ENCODE results near the gene SERGEF. TPM values are rescaled to one million over a fixed set of nuclear protein-coding genes. Genes with fewer than 3 reads are reported as not detected.
A peak's percentile ranks its signal among the peaks of the same experiment; 100 is the strongest.

The SERGEF gene
- total and polyA plus RNA-seq, 8 donors = 9.3 to 158 (median 73.5) TPM; not detected in 1

DNA sequence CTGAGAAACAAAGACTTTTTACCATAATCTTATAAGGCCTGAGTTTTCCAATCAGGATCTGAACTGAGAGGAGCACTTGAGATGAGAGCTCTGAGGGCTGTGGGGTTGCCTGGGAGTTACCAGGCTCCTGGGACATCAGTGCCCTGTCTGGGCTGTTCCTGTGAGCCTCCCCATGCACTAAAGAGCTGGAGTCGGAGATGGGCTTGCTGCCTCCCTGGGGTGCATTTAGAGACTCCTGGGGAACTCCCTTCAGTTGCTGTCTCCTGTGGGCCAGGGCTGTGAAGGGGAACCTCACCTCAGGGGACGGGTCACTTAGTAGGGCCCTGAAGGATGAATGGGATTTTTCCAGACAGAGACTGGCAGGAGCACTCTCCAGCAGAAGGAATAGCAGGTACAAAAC lies 244.9 kb downstream of the SERGEF start:
- DNase-seq = no peak

DNA sequence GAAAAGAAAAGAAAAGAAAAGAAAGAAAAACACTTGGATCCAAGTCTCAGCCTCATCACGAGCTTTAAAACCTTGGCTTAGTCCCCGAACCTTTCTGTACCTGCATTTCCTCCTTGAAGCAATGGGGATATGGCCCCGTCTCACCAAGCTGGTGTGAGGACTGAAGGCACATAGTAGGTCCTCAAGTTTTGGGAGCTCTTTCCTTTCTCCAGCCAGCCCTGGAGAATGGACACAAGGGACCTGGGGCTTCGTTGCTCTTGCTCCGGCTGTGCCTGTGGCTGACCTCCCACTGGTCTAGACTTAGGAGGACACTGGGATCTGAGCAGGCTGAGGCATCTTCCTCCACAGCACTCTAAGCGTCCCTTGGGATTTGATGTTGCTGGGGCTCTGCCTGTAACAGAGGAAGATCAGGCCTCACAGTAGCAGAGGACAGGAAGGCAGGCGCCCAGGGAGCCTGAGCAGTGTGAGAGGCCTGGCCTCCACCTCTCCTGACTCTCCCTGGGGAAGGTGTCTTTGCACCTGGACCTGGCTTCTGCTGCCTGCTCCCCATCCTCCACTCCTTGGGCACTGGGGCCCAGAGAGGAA lies 245.5 kb downstream of the SERGEF start:
- H3K4me3 ChIP-seq = no peak overlapping the region
- intact Hi-C loops (cut with DNase I; ENCODE audit: low total_unique reads) = no loop called here
- no peaks in the 10 kb centered on the region for H3K9me3 ChIP-seq
- no peak overlapping the region for H3K27ac ChIP-seq
- no peak for DNase-seq
- peaks cover 0 to 5% (median 0%) of the 10 kb centered on the region in 4 donors for H3K4me1 ChIP-seq
- peaks cover 0 to 7% (median 0%) of the 10 kb centered on the region in 3 donors for H3K27me3 ChIP-seq
- WGBS, 5 donors = 82 to 90% (median 89%) methylated on average over 5 to 7 of the region's 7 CpGs
- H3K36me3 ChIP-seq = no peaks in the 10 kb centered on the region
- no peak for TF ChIP-seq EP300 (IDR thresholded peaks at IDR 0.05)
- TF ChIP-seq POLR2A (IDR thresholded peaks at IDR 0.05) = no peak
- TF ChIP-seq POLR2AphosphoS5 (IDR thresholded peaks at IDR 0.05) = no peak

More for the DNA sequence above, 244.9 kb downstream of the SERGEF start:
- TF ChIP-seq POLR2AphosphoS5 (IDR thresholded peaks at IDR 0.05) = no peak
- no peak for TF ChIP-seq EP300 (IDR thresholded peaks at IDR 0.05)
- no peak for TF ChIP-seq POLR2A (IDR thresholded peaks at IDR 0.05)
- TF ChIP-seq CTCF (IDR thresholded peaks at IDR 0.05) = no peak
- intact Hi-C loops (cut with DNase I; ENCODE audit: low total_unique reads) = no loop called here
- peaks cover 0 to 5% (median 0%) of the 10 kb centered on the region in 4 donors for H3K4me1 ChIP-seq
- no peak overlapping the region for H3K4me3 ChIP-seq
- 86 to 95% (median 87%) methylated on average over 2 of the region's 2 CpGs for WGBS, 5 donors
- H3K27ac ChIP-seq = no peak overlapping the region
- peaks cover 0 to 7% (median 0%) of the 10 kb centered on the region in 3 donors for H3K27me3 ChIP-seq
- no peaks in the 10 kb centered on the region for H3K36me3 ChIP-seq
- no peaks in the 10 kb centered on the region for H3K9me3 ChIP-seq

- H3K4me3 ChIP-seq = no peak overlapping the region
- TF ChIP-seq POLR2A (IDR thresholded peaks at IDR 0.05) (no peak), POLR2AphosphoS5 (IDR thresholded peaks at IDR 0.05) (no peak), CTCF (IDR thresholded peaks at IDR 0.05) (no peak)
- H3K36me3 ChIP-seq = no peaks in the 10 kb centered on the region
- intact Hi-C loops (cut with DNase I; ENCODE audit: low total_unique reads) = no loop called here
- H3K27ac ChIP-seq = no peak overlapping the region
- no peaks in the 10 kb centered on the region for H3K9me3 ChIP-seq
- H3K4me1 ChIP-seq = peaks cover 0 to 5% (median 0%) of the 10 kb centered on the region in 4 donors
- 68 to 93% (median 75%) methylated on average over 5 of the region's 5 CpGs for WGBS, 5 donors
- DNase-seq = no peak
- H3K27me3 ChIP-seq = peaks cover 0 to 7% (median 0%) of the 10 kb centered on the region in 3 donors
Measured at GRCh38 chr11:17766590-17766989, 246.3 kb downstream of the SERGEF start.

DNA sequence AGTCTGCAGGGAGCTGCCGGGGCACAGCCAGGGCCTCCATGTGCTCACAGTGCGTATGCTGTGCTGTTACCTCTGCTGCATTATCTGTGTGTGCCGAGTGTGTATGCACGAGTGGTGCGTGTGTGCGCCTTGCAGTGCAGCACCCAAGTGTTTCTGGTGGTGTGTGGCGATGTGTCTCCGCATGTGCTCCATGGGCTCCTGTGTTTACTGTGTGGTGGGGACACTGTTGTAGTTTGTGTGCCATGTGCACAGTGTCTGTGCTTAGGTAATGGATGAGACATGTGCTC lies 246.8 kb downstream of the SERGEF start:
- TF ChIP-seq CTCF (IDR thresholded peaks at IDR 0.05) = no peak
- TF ChIP-seq POLR2A (IDR thresholded peaks at IDR 0.05) = no peak
- no peak for TF ChIP-seq EP300 (IDR thresholded peaks at IDR 0.05)
- no peak for TF ChIP-seq POLR2AphosphoS5 (IDR thresholded peaks at IDR 0.05)
- Histone ChIP-seq H3K9me3 (no peaks in the 10 kb centered on the region), H3K36me3 (no peaks in the 10 kb centered on the region), H3K4me1 (peaks cover 0 to 5% (median 0%) of the 10 kb centered on the region in 4 donors), H3K27me3 (peaks cover 0 to 7% (median 0%) of the 10 kb centered on the region in 3 donors), H3K4me3 (no peak overlapping the region), H3K27ac (no peak overlapping the region)
- DNase-seq = no peak
- WGBS, 5 donors = 82 to 95% (median 88%) methylated on average over 8 of the region's 8 CpGs
- intact Hi-C loops (cut with DNase I; ENCODE audit: low total_unique reads) = no loop called here

- Histone ChIP-seq H3K4me1 (peaks cover 0 to 5% (median 0%) of the 10 kb centered on the region in 4 donors), H3K9me3 (no peaks in the 10 kb centered on the region), H3K4me3 (no peak overlapping the region), H3K36me3 (no peaks in the 10 kb centered on the region), H3K27ac (no peak overlapping the region), H3K27me3 (peaks cover 0 to 7% (median 0%) of the 10 kb centered on the region in 3 donors)
- peak in 1 of 2 donors; percentile 16 for DNase-seq
- intact Hi-C loops (cut with DNase I; ENCODE audit: low total_unique reads) = no loop called here
- TF ChIP-seq EP300 (IDR thresholded peaks at IDR 0.05) (no peak), POLR2A (IDR thresholded peaks at IDR 0.05) (no peak)
- WGBS, 5 donors = 66 to 83% (median 66%) methylated on average over 11 to 13 of the region's 13 CpGs
Measured at GRCh38 chr11:17765356-17766072, 247.3 kb downstream of the SERGEF start.
